Osteoblast (primary cell): Measurements from ENCODE around the gene SKAP1. TPM values are rescaled to one million over a fixed set of nuclear protein-coding genes. Genes with fewer than 3 reads are reported as not detected.
"Not testable (repeated sequence)": the region's sequence is repeated elsewhere in the genome, so short reads cannot be mapped to it uniquely, and the experiment has no call there.

ENCODE experiments used
- DNase-seq: peaks from one replicate; pipeline ENCODE4 v3.0.0; 2011; ENCODE audit warnings: low spot score, mixed read lengths; ENCODE audit not compliant: insufficient read length; ENCODE audit errors: missing footprints
- H2AFZ ChIP-seq: 2 replicates; pipeline ENCODE4 v1.6.0; 2011; ENCODE audit warnings: mild to moderate bottlenecking, low read length
- H3K27ac ChIP-seq: 2 replicates; pipeline ENCODE4 v1.5.1; 2011; ENCODE audit warnings: mild to moderate bottlenecking, low read depth, low read length, moderate library complexity
- H3K27me3 ChIP-seq: 2 replicates; pipeline ENCODE4 v1.6.0; 2012; ENCODE audit warnings: mild to moderate bottlenecking, control low read depth, inconsistent platforms, low read length, moderate library complexity; ENCODE audit not compliant: insufficient read depth
- H3K36me3 ChIP-seq: 2 replicates; pipeline ENCODE4 v1.5.1; 2011; ENCODE audit warnings: mild to moderate bottlenecking, low read length, control low read depth, moderate library complexity; ENCODE audit not compliant: insufficient read depth
- H3K4me1 ChIP-seq: 2 replicates; pipeline ENCODE4 v1.5.1; 2011; ENCODE audit warnings: mild to moderate bottlenecking, low read length, control low read depth, moderate library complexity; ENCODE audit not compliant: insufficient read depth
- H3K4me2 ChIP-seq: 2 replicates; pipeline ENCODE4 v1.6.0; 2011; ENCODE audit warnings: mild to moderate bottlenecking, low read length; ENCODE audit not compliant: insufficient read depth
- H3K4me3 ChIP-seq: fragments of 200-600 bp; sonication (generic); 3 replicates; pipeline ENCODE4 v1.5.1; 2012; ENCODE audit warnings: mild to moderate bottlenecking, low read length, inconsistent platforms; ENCODE audit not compliant: insufficient read depth
- H3K79me2 ChIP-seq: 2 replicates; pipeline ENCODE4 v1.6.0; 2012; ENCODE audit warnings: mild to moderate bottlenecking, low read length, control low read depth, inconsistent platforms; ENCODE audit not compliant: insufficient read depth
- H3K9me3 ChIP-seq: 2 replicates; pipeline ENCODE4 v1.5.1; 2011; ENCODE audit warnings: low read depth, low read length, control low read depth
- H4K20me1 ChIP-seq: 2 replicates; pipeline ENCODE4 v1.6.0; 2012; ENCODE audit warnings: mild to moderate bottlenecking, low read length, control low read depth; ENCODE audit not compliant: insufficient read depth
- CTCF ChIP-seq: IDR thresholded peaks from 2 replicates; pipeline ENCODE4 v1.5.1; 2011; ENCODE audit warnings: mild to moderate bottlenecking, low read depth, low read length, moderate library complexity; ENCODE audit errors: extremely low read depth
- total RNA-seq: library from RNA; depleted of rRNA; stranded (reverse); fragments of >200 nt; gene quantifications from 2 replicates; pipeline ENCODE4 v1.2.3, GENCODE V29; 2012

Gene SKAP1
- total RNA-seq, 1 donor, result not detected

GRCh38 chr17:48209973-48210372 is 220.0 kb downstream of the SKAP1 start:
- H2AFZ ChIP-seq, result no peak overlapping the region
- peaks cover 2% of the 10 kb centered on the region for H3K4me1 ChIP-seq
- H3K4me3 ChIP-seq, result no peak overlapping the region
- no peak overlapping the region for H3K4me2 ChIP-seq
- no peaks in the 10 kb centered on the region for H3K9me3 ChIP-seq
- H4K20me1 ChIP-seq, result no peaks in the 10 kb centered on the region
- no peaks in the 10 kb centered on the region for H3K79me2 ChIP-seq
- DNase-seq, result no peak
- TF ChIP-seq CTCF, result no peak
- H3K27ac ChIP-seq, result no peak overlapping the region
- H3K36me3 ChIP-seq, result no peaks in the 10 kb centered on the region
- H3K27me3 ChIP-seq, result peaks cover 72% of the 10 kb centered on the region

GRCh38 chr17:48207776-48208544 is 222.1 kb downstream of the SKAP1 start:
- TF ChIP-seq CTCF, result no peak
- Histone ChIP-seq H3K79me2 (no peaks in the 10 kb centered on the region), H3K27me3 (peaks cover 69% of the 10 kb centered on the region), H3K36me3 (no peaks in the 10 kb centered on the region), H3K4me3 (no peak overlapping the region), H2AFZ (no peak overlapping the region), H3K4me2 (no peak overlapping the region), H4K20me1 (no peaks in the 10 kb centered on the region), H3K27ac (no peak overlapping the region), H3K4me1 (peaks cover 2% of the 10 kb centered on the region), H3K9me3 (no peaks in the 10 kb centered on the region)
- peak; percentile 30 for DNase-seq

GRCh38 chr17:48207036-48207435 is 223.0 kb downstream of the SKAP1 start:
- H3K27me3 ChIP-seq, result peaks cover 70% of the 10 kb centered on the region
- not testable (repeated sequence) for H4K20me1 ChIP-seq, H3K4me1 ChIP-seq, H3K27ac ChIP-seq, H3K36me3 ChIP-seq, H2AFZ ChIP-seq, H3K4me3 ChIP-seq, H3K9me3 ChIP-seq, H3K79me2 ChIP-seq, H3K4me2 ChIP-seq, DNase-seq

- Histone ChIP-seq H4K20me1 (no peaks in the 10 kb centered on the region), H3K4me2 (no peak overlapping the region), H2AFZ (no peak overlapping the region), H3K36me3 (no peaks in the 10 kb centered on the region), H3K4me1 (peaks cover 2% of the 10 kb centered on the region), H3K9me3 (no peaks in the 10 kb centered on the region), H3K4me3 (no peak overlapping the region), H3K79me2 (no peaks in the 10 kb centered on the region), H3K27ac (no peak overlapping the region), H3K27me3 (peaks cover 61% of the 10 kb centered on the region)
- DNase-seq, result no peak
- no peak for TF ChIP-seq CTCF
These were observed 227.1 kb downstream of the SKAP1 start for GRCh38 chr17:48202959-48203358.
